Measurements from ENCODE around the gene LYRM4.

Gene LYRM4

GRCh38 chr6:5115168-5115567, 145.6 kb downstream of the LYRM4 start:
- no peak for DNase-seq

GRCh38 chr6:5113096-5113495, 147.7 kb downstream of the LYRM4 start:
- DNase-seq: no peak

DNA sequence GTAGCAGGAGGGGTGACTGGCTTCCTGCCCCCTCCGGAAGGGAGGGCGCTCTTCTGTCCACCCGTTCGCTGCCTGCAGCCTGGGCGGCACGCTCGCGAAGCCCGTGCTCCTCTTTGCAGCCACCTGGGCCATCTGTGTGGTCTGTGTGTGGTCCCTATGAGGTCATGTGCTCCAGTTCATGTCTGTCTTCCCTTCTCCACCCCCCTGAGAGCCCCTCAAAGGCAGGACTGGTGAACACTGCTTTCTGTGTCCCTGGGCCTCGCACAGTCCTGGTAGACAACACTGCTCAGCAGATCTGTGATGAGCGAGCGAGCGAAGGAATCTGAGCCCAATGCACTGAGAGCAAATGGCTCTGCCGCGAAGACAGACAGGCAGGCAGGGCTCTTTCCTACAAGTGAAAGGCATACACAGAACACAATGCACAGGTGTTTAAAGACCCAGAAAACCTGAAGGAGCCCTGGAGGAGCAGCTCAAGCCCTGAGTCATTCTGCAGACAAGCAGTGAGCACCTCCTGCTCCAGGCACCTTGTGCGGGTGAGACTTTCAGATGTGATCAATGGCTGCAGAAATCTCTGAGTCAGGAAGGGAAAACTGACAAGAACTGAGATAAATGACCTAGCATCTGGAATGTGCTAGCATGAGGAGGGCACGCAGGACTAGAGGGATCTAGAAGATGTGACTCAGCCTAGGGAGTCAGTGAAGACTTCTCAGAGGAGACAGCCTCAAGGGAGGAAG, 148.5 kb downstream of the LYRM4 start:
- DNase-seq: no peak

DNA sequence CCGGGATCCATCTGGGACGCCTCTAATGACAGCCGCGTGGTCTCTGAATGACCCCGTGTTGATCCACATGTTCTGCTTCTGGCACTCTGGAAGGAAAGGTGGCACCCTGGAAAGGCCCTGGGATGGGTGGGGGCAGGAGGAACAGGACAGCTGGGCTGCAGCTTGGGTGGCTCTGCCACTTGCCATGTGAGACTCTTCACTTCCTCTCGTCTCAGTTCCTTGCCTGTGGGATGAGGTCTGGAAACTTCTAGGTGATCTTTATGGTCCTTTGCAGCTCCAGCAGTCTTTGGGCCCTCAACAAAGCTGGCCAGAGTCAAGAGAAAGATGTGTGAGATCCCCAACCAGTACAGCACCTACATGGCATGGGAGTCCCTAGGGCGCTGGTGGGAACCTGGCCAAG, 149.1 kb downstream of the LYRM4 start:
- DNase-seq: no peak

DNA sequence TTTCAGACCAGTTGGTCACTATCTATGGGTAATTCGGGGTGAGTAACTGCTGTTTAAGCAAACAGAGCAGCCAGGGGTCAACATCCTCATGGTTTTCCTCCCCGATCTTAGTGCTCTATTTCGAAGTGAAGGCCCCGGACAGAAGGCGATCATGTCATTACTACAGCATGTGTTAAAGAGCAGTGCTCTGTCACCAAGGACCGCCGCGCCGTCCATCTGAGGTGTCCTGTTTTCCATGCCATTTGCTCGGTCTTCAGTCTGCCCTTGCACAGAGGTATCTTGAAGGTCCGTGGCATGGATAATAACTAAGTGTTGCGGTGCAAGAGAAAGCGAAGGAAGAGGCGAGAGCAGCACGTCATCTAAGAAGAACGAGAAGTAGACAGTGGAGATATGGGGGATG, 150.5 kb downstream of the LYRM4 start:
- DNase-seq: no peak

GRCh38 chr6:5109436-5109835, 151.3 kb downstream of the LYRM4 start:
- no peak for DNase-seq

DNA sequence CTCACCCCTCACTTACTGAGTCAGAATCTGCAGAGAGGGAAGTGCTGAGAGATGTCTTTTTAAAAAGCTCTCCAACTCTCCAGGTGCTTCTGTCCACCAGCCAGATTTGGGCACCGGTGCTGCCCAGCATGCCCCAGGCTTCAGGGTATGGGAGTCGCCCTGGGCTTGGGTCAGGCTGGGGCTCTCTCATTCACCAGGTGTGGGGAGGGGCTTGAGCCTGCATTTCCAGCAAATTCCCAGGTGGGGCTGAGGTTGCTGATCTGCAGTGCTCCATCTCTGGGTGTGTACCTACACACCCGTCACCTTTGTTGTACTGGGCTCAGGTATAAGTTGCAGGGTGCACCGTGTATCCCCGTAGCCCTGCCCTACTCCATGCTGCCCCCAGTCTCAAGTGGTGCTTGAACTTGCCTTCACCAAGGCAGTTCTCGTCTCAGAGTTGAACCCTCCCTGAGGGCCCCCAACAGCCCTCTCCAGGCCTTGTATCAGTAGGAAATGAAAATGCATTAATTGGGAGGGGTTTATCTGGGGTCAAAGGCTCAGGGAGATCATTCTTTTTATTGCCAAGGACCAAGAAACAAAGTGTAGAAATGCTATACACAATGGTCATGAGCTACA, 152.1 kb downstream of the LYRM4 start:
- no peak for DNase-seq

GRCh38 chr6:5108068-5108467, 152.7 kb downstream of the LYRM4 start:
- no peak for DNase-seq

DNA sequence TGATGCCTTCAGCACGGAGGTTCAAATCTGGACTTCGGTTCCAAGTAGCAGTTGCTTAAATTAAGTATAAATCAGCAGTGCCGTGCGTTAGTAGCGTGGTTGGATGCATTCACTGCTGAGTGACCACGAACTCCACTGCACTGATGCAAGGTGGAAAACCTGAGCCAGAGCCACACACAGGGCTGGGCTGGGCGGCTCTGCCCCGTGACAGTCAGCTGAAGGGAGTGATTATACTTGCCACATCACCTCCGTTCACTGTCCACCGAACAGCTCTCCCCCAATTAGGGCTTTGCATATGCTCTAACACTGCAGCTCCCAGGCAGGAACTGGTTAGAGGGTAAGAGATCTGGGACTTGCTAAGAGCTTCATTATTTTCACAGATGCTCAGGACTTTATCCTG, 153.4 kb downstream of the LYRM4 start:
- DNase-seq: no peak

DNA sequence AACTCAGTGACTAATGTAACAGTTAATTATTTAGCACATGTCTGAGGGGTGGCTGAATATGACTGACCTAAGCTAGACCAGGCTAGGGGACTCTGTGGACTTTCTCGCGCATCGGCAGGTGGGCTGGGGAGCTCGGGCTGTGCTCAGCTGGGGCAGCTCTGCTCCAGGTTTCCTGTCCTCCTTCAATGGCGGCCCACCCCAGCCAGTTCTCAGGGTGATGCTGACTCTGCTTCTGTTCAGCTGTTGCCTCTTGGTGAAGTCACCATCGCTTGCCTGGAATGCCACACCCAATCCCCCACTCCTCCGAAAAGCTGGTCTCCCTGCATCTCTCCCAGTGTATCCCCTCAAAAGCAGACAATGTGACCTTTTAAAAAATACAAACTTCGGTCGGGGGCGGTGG, 155.6 kb downstream of the LYRM4 start:
- no peak for DNase-seq

DNA sequence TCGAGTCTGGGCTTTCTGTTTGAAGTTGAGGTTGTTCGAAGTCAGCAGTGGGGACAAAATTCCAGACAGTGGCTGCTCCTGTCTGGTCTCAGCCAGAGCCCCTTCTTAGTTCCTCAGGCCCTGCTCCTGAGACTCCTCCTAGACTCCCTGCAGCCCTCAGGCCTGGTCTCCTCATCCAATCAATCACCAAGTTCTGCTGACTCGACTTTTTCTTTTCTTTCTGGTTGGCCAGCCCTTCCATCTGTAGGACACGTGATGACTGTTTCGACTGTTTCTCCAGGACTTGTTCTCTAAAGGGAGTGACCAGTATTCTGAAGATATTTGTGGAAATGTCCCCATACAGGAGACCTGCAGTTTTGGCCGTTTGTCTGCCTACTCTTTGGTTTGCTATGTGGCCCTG, 156.1 kb downstream of the LYRM4 start:
- DNase-seq: no peak

- DNase-seq: no peak
These were observed 157.5 kb downstream of the LYRM4 start for GRCh38 chr6:5103250-5103649.

DNA sequence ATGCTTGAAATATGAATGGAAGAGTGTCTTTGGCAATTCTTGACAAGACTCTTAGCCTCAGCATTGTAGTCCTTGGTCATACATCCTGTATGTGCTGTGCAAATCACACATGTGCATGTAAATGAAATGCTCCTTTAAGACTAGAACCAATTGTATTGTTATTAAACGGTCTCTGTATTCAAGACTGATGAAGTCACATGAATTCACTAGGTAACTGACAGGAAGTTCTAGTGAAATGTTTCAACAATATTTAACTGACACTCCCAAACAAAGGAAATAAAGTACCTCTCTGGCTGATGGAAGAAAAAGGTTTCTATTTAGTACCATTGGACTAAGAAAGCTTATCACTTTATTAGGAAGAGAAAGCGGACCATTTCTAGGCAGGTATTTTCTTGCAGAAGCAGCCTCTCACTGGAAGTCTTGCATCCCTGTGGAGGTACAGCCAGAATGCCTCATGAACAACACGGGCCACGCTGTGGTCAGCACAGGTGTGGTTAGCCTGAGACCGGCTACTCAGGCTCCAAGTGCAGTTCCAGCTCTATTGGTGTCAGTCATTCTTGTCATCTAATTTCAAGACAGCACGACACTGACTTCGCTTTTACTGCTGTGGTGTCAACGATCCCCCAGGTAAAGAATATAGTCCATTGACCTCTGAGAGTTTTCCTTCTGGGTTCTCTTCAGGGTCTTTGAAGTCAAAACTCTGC, 158.3 kb downstream of the LYRM4 start:
- no peak for DNase-seq

- no peak for DNase-seq
These were observed 159.9 kb downstream of the LYRM4 start for GRCh38 chr6:5100806-5101205.

DNA sequence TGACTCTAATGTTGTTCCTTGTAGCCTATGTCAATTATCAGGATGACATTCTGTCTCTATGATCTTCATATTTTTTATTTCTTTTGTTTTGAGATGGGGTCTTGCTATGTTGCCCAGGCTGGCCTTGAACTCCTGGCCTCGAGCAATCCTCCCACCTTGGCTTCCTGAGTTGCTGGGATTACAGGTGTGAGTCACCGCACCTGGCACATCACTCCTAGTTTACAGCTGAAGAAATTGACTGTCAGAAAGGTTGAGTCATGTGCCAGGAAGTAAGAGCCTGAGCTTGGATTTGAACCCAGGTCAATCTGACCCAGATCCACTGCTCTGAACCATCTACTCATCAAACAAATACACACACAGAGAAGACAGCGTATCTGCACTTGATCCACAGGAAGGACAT, 161.2 kb downstream of the LYRM4 start:
- no peak for DNase-seq

GRCh38 chr6:5098501-5099270, 162.1 kb downstream of the LYRM4 start:
- DNase-seq: no peak

GRCh38 chr6:5096482-5096881, 164.3 kb downstream of the LYRM4 start:
- DNase-seq: no peak

- no peak for DNase-seq
These were observed 165.5 kb downstream of the LYRM4 start for GRCh38 chr6:5095236-5095635.

- no peak for DNase-seq
These were observed 166.4 kb downstream of the LYRM4 start for GRCh38 chr6:5094327-5094726.

GRCh38 chr6:5093231-5094015, 167.3 kb downstream of the LYRM4 start:
- no peak for DNase-seq

GRCh38 chr6:5091210-5092069, 169.3 kb downstream of the LYRM4 start:
- no peak for DNase-seq

DNA sequence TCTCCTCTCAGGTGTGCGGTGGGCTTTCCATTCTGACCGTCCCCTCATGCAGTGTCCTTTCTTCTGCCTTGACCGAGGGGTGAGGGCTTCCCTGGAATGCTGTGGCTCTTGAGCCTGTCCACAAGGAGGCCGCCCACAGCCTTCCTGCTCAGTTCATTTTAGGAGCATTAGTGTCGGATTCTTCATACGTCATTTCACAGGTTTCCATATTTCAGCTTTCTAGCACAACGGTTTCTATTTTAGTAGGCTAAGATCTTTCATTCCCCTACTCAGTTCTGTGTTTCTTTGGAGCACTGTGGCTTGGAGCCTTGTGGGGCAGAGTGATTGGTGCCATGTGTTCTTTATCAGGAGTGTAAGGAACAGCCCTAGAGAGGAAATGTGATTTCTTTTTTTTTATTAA, 170.1 kb downstream of the LYRM4 start:
- no peak for DNase-seq
